Uterus (tissue), 4 donors: ENCODE results near the gene DDX23. TPM values are rescaled to one million over a fixed set of nuclear protein-coding genes. Genes with fewer than 3 reads are reported as not detected.

Experiments
- DNase-seq, 2 donors: peaks; one replicate each; pipeline ENCODE4 v3.0.0-alpha.2; 2019 to 2020
- H3K27ac ChIP-seq, 2 donors: fragments of 200-600 bp; sonication (generic); 1 replicate in 1 of 2; 2 replicates in 1 of 2; pipeline ENCODE4 v1.5.1; 2016 to 2018
- H3K27me3 ChIP-seq, 2 donors: fragments of 200-600 bp; sonication (generic); one replicate each; pipeline ENCODE4 v1.5.1; 2018 to 2019; ENCODE audit warnings: control low read depth in 1 of 2
- H3K36me3 ChIP-seq, 2 donors: fragments of 200-600 bp; sonication (generic); one replicate each; pipeline ENCODE4 v1.5.1; 2019; ENCODE audit warnings: control low read depth in 1 of 2
- H3K4me1 ChIP-seq, 2 donors: fragments of 200-600 bp; sonication (generic); one replicate each; pipeline ENCODE4 v1.5.1; 2018 to 2019; ENCODE audit warnings: control low read depth in 1 of 2
- H3K4me3 ChIP-seq, 2 donors: fragments of 200-600 bp; sonication (generic); 1 replicate in 1 of 2; 2 replicates in 1 of 2; pipeline ENCODE4 v1.5.1; 2018 to 2019; ENCODE audit warnings: mild to moderate bottlenecking in 1 of 2
- H3K9me3 ChIP-seq, 2 donors: fragments of 200-600 bp; sonication (generic); one replicate each; pipeline ENCODE4 v1.5.1; 2019; ENCODE audit warnings: control low read depth in 1 of 2
- CTCF ChIP-seq, 4 experiments: fragments of 200-600 bp in 2 of 4; fragments of 450-650 bp in 2 of 4; sonication (generic) in 2 of 4; IDR thresholded peaks; one replicate each; pipeline ENCODE4 v1.5.1; 2016 to 2019; ENCODE audit warnings: antibody characterized with exemption in 4 of 4, mild to moderate bottlenecking in 2 of 4, moderate library complexity in 1 of 4
- POLR2A ChIP-seq, 2 donors: fragments of 450-650 bp; IDR thresholded peaks; one replicate each; pipeline ENCODE4 v1.6.1; 2016; ENCODE audit warnings: antibody characterized with exemption in 2 of 2, mild to moderate bottlenecking in 1 of 2, moderate library complexity in 1 of 2
- intact Hi-C: fragments of 100-400 bp; cut with DNase I; formaldehyde crosslinking; loops from one replicate; pipeline ENCODE4 v1.15.1; 2023; ENCODE audit warnings: low total_unique reads
- total RNA-seq, 4 donors: library from RNA; depleted of rRNA in 3 of 4; stranded (reverse); fragments of >200 nt in 3 of 4; gene quantifications; one replicate each; pipeline versions ENCODE4 v1.1.0 to v1.2.4, GENCODE V29; 2014 to 2023
- donor health status: DM: yes; HTN: yes; CAD: no.

DDX23 gene
- total RNA-seq, 4 donors from 2014 or later = 43.8 to 238 (median 81.8) TPM

- Histone ChIP-seq H3K27ac (no peak overlapping the region), H3K27me3 (no peaks in the 10 kb centered on the region), H3K36me3 (no peaks in the 10 kb centered on the region), H3K4me3 (no peak overlapping the region), H3K4me1 (no peaks in the 10 kb centered on the region), H3K9me3 (no peaks in the 10 kb centered on the region)
- TF ChIP-seq POLR2A (IDR thresholded peaks at IDR 0.05) (no peak), CTCF (IDR thresholded peaks at IDR 0.05) (no peak)
- DNase-seq = no peak
- intact Hi-C loops = no loop called here
Measured at GRCh38 chr12:48822711-48823110, 29.3 kb downstream of the DDX23 start.

GRCh38 chr12:48822139-48822538 is 29.8 kb downstream of the DDX23 start:
- Histone ChIP-seq H3K4me3 (no peak overlapping the region), H3K9me3 (no peaks in the 10 kb centered on the region), H3K36me3 (no peaks in the 10 kb centered on the region), H3K4me1 (no peaks in the 10 kb centered on the region), H3K27me3 (no peaks in the 10 kb centered on the region), H3K27ac (no peak overlapping the region)
- intact Hi-C loops = no loop called here
- no peak for TF ChIP-seq POLR2A (IDR thresholded peaks at IDR 0.05)
- TF ChIP-seq CTCF (IDR thresholded peaks at IDR 0.05) = no peak
- no peak for DNase-seq

- no peaks in the 10 kb centered on the region for H3K36me3 ChIP-seq
- TF ChIP-seq CTCF (IDR thresholded peaks at IDR 0.05) (no peak), POLR2A (IDR thresholded peaks at IDR 0.05) (no peak)
- H3K9me3 ChIP-seq = no peaks in the 10 kb centered on the region
- intact Hi-C loops = no loop called here
- peaks cover 0 to 7% of the 10 kb centered on the region in 2 donors for H3K4me1 ChIP-seq
- peak overlapping the region; percentile 22 to 84 for H3K27ac ChIP-seq
- no peaks in the 10 kb centered on the region for H3K27me3 ChIP-seq
- DNase-seq = no peak
- H3K4me3 ChIP-seq = no peak overlapping the region
Measured at GRCh38 chr12:48819986-48820725, 31.8 kb downstream of the DDX23 start.

GRCh38 chr12:48818831-48819590 is 33.0 kb downstream of the DDX23 start:
- TF ChIP-seq POLR2A (IDR thresholded peaks at IDR 0.05) (no peak), CTCF (IDR thresholded peaks at IDR 0.05) (peak in 1 of 4 experiments; percentile 32)

More at GRCh38 chr12:48818831-48819590, 33.0 kb downstream of the DDX23 start:
- Histone ChIP-seq H3K4me3 (peak overlapping the region; percentile 62 to 74), H3K9me3 (no peaks in the 10 kb centered on the region), H3K27me3 (no peaks in the 10 kb centered on the region), H3K27ac (peak overlapping the region; percentile 78 to 84), H3K4me1 (peaks cover 0 to 7% of the 10 kb centered on the region in 2 donors), H3K36me3 (no peaks in the 10 kb centered on the region)
- intact Hi-C loops = no loop called here
- DNase-seq = peak; percentile 43 to 52
